IMR-90 (cell line): ENCODE results near the gene PZP. TPM values are rescaled to one million over a fixed set of nuclear protein-coding genes. Genes with fewer than 3 reads are reported as not detected.

Experiments used
- ATAC-seq: fragments of 200-7000 bp; cut with Tn5 transposase; 2 replicates; pipeline ENCODE4 v1.9.1; 2020; ENCODE audit warnings: low read depth, mild to moderate bottlenecking, moderate library complexity
- BruUV-seq: library from RNA; stranded (reverse); fragments of 400-500 nt; replicated peaks from 2 replicates; lab custom pipeline; 2021; lab: Mats Ljungman, UMichigan
- CTCF ChIA-PET: fragments of 300-600 bp; formaldehyde crosslinking; extraction: SDS; loops from one replicate; lab custom pipeline; 2021; ENCODE audit warnings: antibody characterized with exemption; lab: Yijun Ruan, JAX
- POLR2A ChIA-PET: fragments of 300-600 bp; sonication (Branson Sonifier 250); formaldehyde crosslinking; loops from one replicate; lab custom pipeline; 2022; ENCODE audit warnings: antibody characterized with exemption; ENCODE audit not compliant: unreplicated experiment; lab: Charles Lee
- DNase-seq: peaks from one replicate; pipeline ENCODE4 v3.0.0; 2013
- H2AFZ ChIP-seq: replicated peaks from 2 replicates; pipeline ENCODE3; 2013; ENCODE audit warnings: low read length, mild to moderate bottlenecking; ENCODE audit not compliant: poor library complexity
- H2AK5ac ChIP-seq: 2 replicates; pipeline ENCODE4 v1.6.1; 2013; ENCODE audit warnings: low read depth, low read length, inconsistent platforms
- H2AK9ac ChIP-seq: replicated peaks from 2 replicates; pipeline ENCODE3; 2013; ENCODE audit warnings: mild to moderate bottlenecking, low read depth, low read length, moderate library complexity; ENCODE audit not compliant: poor library complexity
- H2BK120ac ChIP-seq: 2 replicates; pipeline ENCODE4 v1.6.1; 2013; ENCODE audit warnings: low read depth, low read length, inconsistent platforms
- H2BK15ac ChIP-seq: 3 replicates; pipeline ENCODE4 v1.6.1; 2013; ENCODE audit warnings: low read depth, low read length, inconsistent platforms
- H2BK20ac ChIP-seq: 2 replicates; pipeline ENCODE4 v1.6.1; 2013; ENCODE audit warnings: low read depth, mild to moderate bottlenecking, inconsistent platforms, low read length, moderate library complexity
- H2BK5ac ChIP-seq: 2 replicates; pipeline ENCODE4 v1.6.1; 2013; ENCODE audit warnings: mild to moderate bottlenecking, low read depth, low read length, inconsistent platforms; ENCODE audit not compliant: poor library complexity, severe bottlenecking
- H3K14ac ChIP-seq: replicated peaks from 2 replicates; pipeline ENCODE4 v1.6.1; 2013; ENCODE audit warnings: low read depth, low read length, inconsistent platforms
- H3K18ac ChIP-seq: 2 replicates; pipeline ENCODE4 v1.6.1; 2013; ENCODE audit warnings: low read depth, low read length, control low read depth
- H3K23ac ChIP-seq: 2 replicates; pipeline ENCODE4 v1.6.1; 2013; ENCODE audit warnings: low read depth, low read length, inconsistent platforms
- H3K27ac ChIP-seq: 2 replicates; pipeline ENCODE4 v1.5.1; 2013; ENCODE audit warnings: mild to moderate bottlenecking, control low read depth, low read length; ENCODE audit not compliant: insufficient read depth
- H3K27me3 ChIP-seq: 2 replicates; pipeline ENCODE4 v1.6.1; 2013; ENCODE audit warnings: low read length; ENCODE audit not compliant: control insufficient read depth, insufficient read depth
- H3K36me3 ChIP-seq: 2 replicates; pipeline ENCODE4 v1.6.1; 2013; ENCODE audit warnings: low read length, mixed read lengths; ENCODE audit not compliant: control insufficient read depth, insufficient read depth
- H3K4ac ChIP-seq: 2 replicates; pipeline ENCODE4 v1.6.1; 2013; ENCODE audit warnings: low read depth, low read length, inconsistent platforms
- H3K4me1 ChIP-seq: 2 replicates; pipeline ENCODE4 v1.6.1; 2013; ENCODE audit warnings: low read length, mixed read lengths; ENCODE audit not compliant: control insufficient read depth, insufficient read depth
- H3K4me2 ChIP-seq: 2 replicates; pipeline ENCODE4 v1.6.1; 2013; ENCODE audit warnings: low read depth, mild to moderate bottlenecking, control low read depth, low read length, moderate library complexity
- H3K4me3 ChIP-seq: 2 replicates; pipeline ENCODE4 v1.5.1; 2013; ENCODE audit warnings: low read depth, mild to moderate bottlenecking, control low read depth, low read length, moderate library complexity; ENCODE audit not compliant: insufficient read depth
- H3K56ac ChIP-seq: 2 replicates; pipeline ENCODE4 v1.6.1; 2013; ENCODE audit warnings: low read length, inconsistent platforms; ENCODE audit not compliant: insufficient read depth; ENCODE audit errors: extremely low read depth
- H3K79me1 ChIP-seq, 2 experiments: 2 replicates each; pipeline ENCODE4 v1.6.1; 2013; ENCODE audit warnings: low read length in 2 of 2, inconsistent platforms in 1 of 2, low read depth in 1 of 2
- H3K9ac ChIP-seq: 2 replicates; pipeline ENCODE4 v1.6.1; 2013; ENCODE audit warnings: low read depth, low read length, control low read depth
- H3K9me1 ChIP-seq: 2 replicates; pipeline ENCODE4 v1.6.1; 2013; ENCODE audit warnings: low read length, inconsistent platforms; ENCODE audit not compliant: insufficient read depth
- H3K9me3 ChIP-seq: 2 replicates; pipeline ENCODE4 v1.6.1; 2013; ENCODE audit warnings: low read length; ENCODE audit not compliant: control insufficient read depth, insufficient read depth
- H4K20me1 ChIP-seq: 2 replicates; pipeline ENCODE4 v1.6.1; 2013; ENCODE audit warnings: low read length, inconsistent platforms; ENCODE audit not compliant: insufficient read depth
- H4K5ac ChIP-seq: 2 replicates; pipeline ENCODE4 v1.6.1; 2013; ENCODE audit warnings: mild to moderate bottlenecking, low read depth, low read length, control low read depth
- H4K8ac ChIP-seq, 2 experiments: 2 replicates each; pipeline ENCODE4 v1.6.1; 2013; ENCODE audit warnings: low read depth in 2 of 2, low read length in 2 of 2, control low read depth in 1 of 2, inconsistent platforms in 1 of 2
- H4K91ac ChIP-seq: 2 replicates; pipeline ENCODE4 v1.6.1; 2013; ENCODE audit warnings: low read depth, low read length, inconsistent platforms; ENCODE audit not compliant: insufficient read depth
- BHLHE40 ChIP-seq: fragments of 150-350 bp; IDR thresholded peaks from 2 replicates; pipeline ENCODE4 v1.6.1; 2016; ENCODE audit warnings: mild to moderate bottlenecking, low read depth, low read length
- CTCF ChIP-seq: conservative IDR thresholded peaks from 2 replicates; pipeline ENCODE4 v1.5.1; 2012; ENCODE audit warnings: mild to moderate bottlenecking, low read depth, low read length, improper control_type of control experiment
- ELK1 ChIP-seq: fragments of 150-350 bp; IDR thresholded peaks from 2 replicates; pipeline ENCODE4 v1.6.1; 2016; ENCODE audit warnings: low read depth, mild to moderate bottlenecking, low read length, moderate library complexity, borderline replicate concordance
- FOS ChIP-seq: fragments of 150-350 bp; IDR thresholded peaks from 2 replicates; pipeline ENCODE4 v1.6.1; 2016; ENCODE audit warnings: low read depth, low read length
- MXI1 ChIP-seq: IDR thresholded peaks from 2 replicates; pipeline ENCODE4 v1.6.1; 2012; ENCODE audit warnings: low read depth, mild to moderate bottlenecking, low read length, moderate library complexity, borderline replicate concordance
- NFE2L2 ChIP-seq: fragments of 150-350 bp; IDR thresholded peaks from 2 replicates; pipeline ENCODE4 v1.6.1; 2016; ENCODE audit warnings: low read depth, mild to moderate bottlenecking, low read length
- POLR2A ChIP-seq: IDR thresholded peaks from 2 replicates; pipeline ENCODE4 v1.6.1; 2012; ENCODE audit warnings: mild to moderate bottlenecking, low read depth, low read length
- RAD21 ChIP-seq: IDR thresholded peaks from 2 replicates; pipeline ENCODE4 v1.6.1; 2012; ENCODE audit warnings: low read length, improper control_type of control experiment
- RCOR1 ChIP-seq: IDR thresholded peaks from 2 replicates; pipeline ENCODE4 v1.6.1; 2012; ENCODE audit warnings: mild to moderate bottlenecking, low read length, improper control_type of control experiment; ENCODE audit not compliant: insufficient replicate concordance
- RFX5 ChIP-seq: IDR thresholded peaks from 2 replicates; pipeline ENCODE4 v1.8.0; 2012; ENCODE audit warnings: low read depth, mild to moderate bottlenecking, low read length, moderate library complexity
- USF2 ChIP-seq: fragments of 150-350 bp; IDR thresholded peaks from 2 replicates; pipeline ENCODE4 v1.6.1; 2017; ENCODE audit warnings: mild to moderate bottlenecking, antibody characterized with exemption, low read length, low read depth
- WGBS, 2 experiments: methylation state at CpG; one replicate each; pipeline versions ENCODE4 v1.1.5 to v1.1.7; 2013; ENCODE audit warnings: missing lambda C conversion rate in 2 of 2; ENCODE audit not compliant: insufficient read length in 1 of 2; ENCODE audit errors: extremely low coverage in 2 of 2; 5-methylcytosine and 5-hydroxymethylcytosine counted together
- dilution Hi-C: fragments of 300-500 bp; cut with HindIII; formaldehyde crosslinking; loops from one replicate; pipeline ENCODE4 v1.14.3; 2018; ENCODE audit warnings: low sequenced_read_pairs; ENCODE audit not compliant: unreplicated experiment
- in situ Hi-C: fragments of 300-500 bp; cut with MboI; formaldehyde crosslinking; loops from 3 replicates; pipeline ENCODE4 v1.14.3; 2019; ENCODE audit warnings: low sequenced_read_pairs, inconsistent platforms, mixed read lengths
- intact Hi-C: fragments of 100-400 bp; cut with micrococcal nuclease; formaldehyde crosslinking; loops from 2 replicates; pipeline ENCODE4 v1.10.0; 2022
- polyA plus RNA-seq, 3 experiments: library from polyadenylated mRNA; depleted of rRNA; stranded (reverse); fragments of >200 nt; gene quantifications; 2 replicates each; pipeline ENCODE4 v1.2.3, GENCODE V29; 2012; ENCODE audit warnings: low replicate concordance in 1 of 3
- total RNA-seq: library from RNA; depleted of rRNA; stranded (reverse); fragments of >200 nt; gene quantifications from 2 replicates; pipeline ENCODE4 v1.2.3, GENCODE V29; 2012

Gene PZP
- total and polyA plus RNA-seq, 2 of the 4 experiments (the other 2 are of a cell fraction) = not detected

- Histone ChIP-seq H3K4me2 (no peak overlapping the region), H3K27ac (no peak overlapping the region), H3K9me3 (no peaks in the 10 kb centered on the region), H3K56ac (no peak overlapping the region), H2AK9ac (no peak overlapping the region), H3K9ac (no peak overlapping the region), H3K4me1 (no peaks in the 10 kb centered on the region), H4K5ac (no peak overlapping the region), H2BK5ac (no peak overlapping the region), H3K9me1 (no peaks in the 10 kb centered on the region), H4K91ac (no peak overlapping the region), H3K79me1 (no peaks in the 10 kb centered on the region), H2BK15ac (no peak overlapping the region), H2BK120ac (no peak overlapping the region), H3K36me3 (no peaks in the 10 kb centered on the region), H2BK20ac (no peak overlapping the region), H3K27me3 (no peaks in the 10 kb centered on the region), H3K4me3 (no peak overlapping the region), H3K14ac (no peak overlapping the region), H4K8ac (no peak overlapping the region), H3K18ac (no peak overlapping the region), H2AFZ (no peak overlapping the region), H2AK5ac (no peak overlapping the region), H4K20me1 (no peaks in the 10 kb centered on the region), H3K23ac (no peak overlapping the region), H3K4ac (no peak overlapping the region)
- no peak for DNase-seq
- dilution Hi-C loops (no loop called here), in situ Hi-C loops (no loop called here), intact Hi-C loops (no loop called here)
- WGBS, 2 experiments = 50% methylated on average over 1 of the region's 1 CpG; no CpG with 5 or more reads in 1 of the 2 experiments
- TF ChIP-seq USF2 (no peak), ELK1 (no peak), FOS (no peak), NFE2L2 (no peak), MXI1 (no peak), BHLHE40 (no peak), RAD21 (no peak), RFX5 (no peak), CTCF (no peak), RCOR1 (no peak), POLR2A (no peak)
- no peak for ATAC-seq
- no TSS peak for BruUV-seq
- ChIA-PET POLR2A (no interaction called here), CTCF (no interaction called here)
Observed at GRCh38 chr12:9211687-9212086, 3.5 kb upstream of the PZP start.
